ENCODE results near the gene LRP1.

GRCh38 chr12:57145460-57146059, 17.3 kb downstream of the LRP1 start:
- TF ChIP-seq CTCF (conservative IDR thresholded peaks at IDR 0.05; ENCODE audit: low read depth, low read length) (no peak), EZH2 (IDR thresholded peaks at IDR 0.05; ENCODE audit: low read length, unreplicated experiment) (no peak), EZH2phosphoT487 (IDR thresholded peaks at IDR 0.05; ENCODE audit: borderline replicate concordance, low read length) (no peak)
